GM12892 (cell line): ENCODE data around the gene ACVR1B.

Experiments
- POLR2A ChIP-seq: IDR thresholded peaks from 2 replicates; pipeline ENCODE4 v1.6.1; 2011; ENCODE audit warnings: low read depth, low read length, control low read depth
- POLR2AphosphoS5 ChIP-seq: IDR thresholded peaks from 2 replicates; pipeline ENCODE4 v1.6.1; 2011; ENCODE audit warnings: low read depth, low read length, control low read depth
- TAF1 ChIP-seq: IDR thresholded peaks from 2 replicates; pipeline ENCODE4 v1.6.1; 2011; ENCODE audit warnings: low read depth, mild to moderate bottlenecking, control low read depth, low read length, borderline replicate concordance

DNA sequence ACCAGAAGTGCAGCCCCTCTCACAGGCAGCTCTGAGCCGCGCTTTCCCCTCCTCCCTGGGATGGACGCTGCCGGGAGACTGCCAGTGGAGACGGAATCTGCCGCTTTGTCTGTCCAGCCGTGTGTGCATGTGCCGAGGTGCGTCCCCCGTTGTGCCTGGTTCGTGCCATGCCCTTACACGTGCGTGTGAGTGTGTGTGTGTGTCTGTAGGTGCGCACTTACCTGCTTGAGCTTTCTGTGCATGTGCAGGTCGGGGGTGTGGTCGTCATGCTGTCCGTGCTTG, 43.0 kb downstream of the ACVR1B start:
- TF ChIP-seq TAF1 (no peak), POLR2A (no peak), POLR2AphosphoS5 (no peak)
